ENCODE data around the gene ELK3. TPM values are rescaled to one million over a fixed set of nuclear protein-coding genes. Genes with fewer than 3 reads are reported as not detected.

The ELK3 gene
- total and polyA plus RNA-seq, 2 experiments from 2014 or later, result 5.5 to 8.3 TPM

- Histone ChIP-seq H3K36me3 (ENCODE audit: insufficient read depth) (no peaks in the 10 kb centered on the region), H3K4me3 (no peak overlapping the region), H3F3A (replicated peaks; ENCODE audit: low read depth) (no peaks in the 10 kb centered on the region), H2AFZ (no peak overlapping the region), H3K79me2 (replicated peaks; ENCODE audit: insufficient read depth) (no peaks in the 10 kb centered on the region), H3K4me1 (ENCODE audit: insufficient read depth) (0 out of 2 replicates have a peak, but pooled peaks cover 8% of the 10 kb centered on the region), H3K9me2 (ENCODE audit: insufficient read depth) (no peaks in the 10 kb centered on the region), H4K20me1 (replicated peaks; ENCODE audit: insufficient read depth) (no peaks in the 10 kb centered on the region), H3K27ac (ENCODE audit: low read depth) (no peak overlapping the region), H3K4me2 (no peak overlapping the region), H3K27me3 (ENCODE audit: insufficient read depth) (no peaks in the 10 kb centered on the region)
- no peaks in the 10 kb centered on the region; the same call in 2 of the 3 replicates for H3K9me3 Mint-ChIP-seq
- no peaks in the 10 kb centered on the region for H3K36me3 Mint-ChIP-seq (ENCODE audit: low read depth)
- no peak for TF ChIP-seq ZNF114 (CRISPR knock-in tag; IDR thresholded peaks at IDR 0.05)
- no peak for TF ChIP-seq ETS1 (IDR thresholded peaks at IDR 0.05)
- no peak for TF ChIP-seq STAT1 (IDR thresholded peaks at IDR 0.05; ENCODE audit: unreplicated experiment)
- TF ChIP-seq ZNF331 (CRISPR knock-in tag; IDR thresholded peaks at IDR 0.05; ENCODE audit: low read depth), result no peak
- TF ChIP-seq JUNB (IDR thresholded peaks at IDR 0.05; ENCODE audit: unreplicated experiment), result no peak
- no peak for TF ChIP-seq EZH2phosphoT487 (IDR thresholded peaks at IDR 0.05; ENCODE audit: unreplicated experiment)
- TF ChIP-seq EZH2 (IDR thresholded peaks at IDR 0.05; ENCODE audit: low read depth, unreplicated experiment), result no peak
- TF ChIP-seq, protein P1, sequence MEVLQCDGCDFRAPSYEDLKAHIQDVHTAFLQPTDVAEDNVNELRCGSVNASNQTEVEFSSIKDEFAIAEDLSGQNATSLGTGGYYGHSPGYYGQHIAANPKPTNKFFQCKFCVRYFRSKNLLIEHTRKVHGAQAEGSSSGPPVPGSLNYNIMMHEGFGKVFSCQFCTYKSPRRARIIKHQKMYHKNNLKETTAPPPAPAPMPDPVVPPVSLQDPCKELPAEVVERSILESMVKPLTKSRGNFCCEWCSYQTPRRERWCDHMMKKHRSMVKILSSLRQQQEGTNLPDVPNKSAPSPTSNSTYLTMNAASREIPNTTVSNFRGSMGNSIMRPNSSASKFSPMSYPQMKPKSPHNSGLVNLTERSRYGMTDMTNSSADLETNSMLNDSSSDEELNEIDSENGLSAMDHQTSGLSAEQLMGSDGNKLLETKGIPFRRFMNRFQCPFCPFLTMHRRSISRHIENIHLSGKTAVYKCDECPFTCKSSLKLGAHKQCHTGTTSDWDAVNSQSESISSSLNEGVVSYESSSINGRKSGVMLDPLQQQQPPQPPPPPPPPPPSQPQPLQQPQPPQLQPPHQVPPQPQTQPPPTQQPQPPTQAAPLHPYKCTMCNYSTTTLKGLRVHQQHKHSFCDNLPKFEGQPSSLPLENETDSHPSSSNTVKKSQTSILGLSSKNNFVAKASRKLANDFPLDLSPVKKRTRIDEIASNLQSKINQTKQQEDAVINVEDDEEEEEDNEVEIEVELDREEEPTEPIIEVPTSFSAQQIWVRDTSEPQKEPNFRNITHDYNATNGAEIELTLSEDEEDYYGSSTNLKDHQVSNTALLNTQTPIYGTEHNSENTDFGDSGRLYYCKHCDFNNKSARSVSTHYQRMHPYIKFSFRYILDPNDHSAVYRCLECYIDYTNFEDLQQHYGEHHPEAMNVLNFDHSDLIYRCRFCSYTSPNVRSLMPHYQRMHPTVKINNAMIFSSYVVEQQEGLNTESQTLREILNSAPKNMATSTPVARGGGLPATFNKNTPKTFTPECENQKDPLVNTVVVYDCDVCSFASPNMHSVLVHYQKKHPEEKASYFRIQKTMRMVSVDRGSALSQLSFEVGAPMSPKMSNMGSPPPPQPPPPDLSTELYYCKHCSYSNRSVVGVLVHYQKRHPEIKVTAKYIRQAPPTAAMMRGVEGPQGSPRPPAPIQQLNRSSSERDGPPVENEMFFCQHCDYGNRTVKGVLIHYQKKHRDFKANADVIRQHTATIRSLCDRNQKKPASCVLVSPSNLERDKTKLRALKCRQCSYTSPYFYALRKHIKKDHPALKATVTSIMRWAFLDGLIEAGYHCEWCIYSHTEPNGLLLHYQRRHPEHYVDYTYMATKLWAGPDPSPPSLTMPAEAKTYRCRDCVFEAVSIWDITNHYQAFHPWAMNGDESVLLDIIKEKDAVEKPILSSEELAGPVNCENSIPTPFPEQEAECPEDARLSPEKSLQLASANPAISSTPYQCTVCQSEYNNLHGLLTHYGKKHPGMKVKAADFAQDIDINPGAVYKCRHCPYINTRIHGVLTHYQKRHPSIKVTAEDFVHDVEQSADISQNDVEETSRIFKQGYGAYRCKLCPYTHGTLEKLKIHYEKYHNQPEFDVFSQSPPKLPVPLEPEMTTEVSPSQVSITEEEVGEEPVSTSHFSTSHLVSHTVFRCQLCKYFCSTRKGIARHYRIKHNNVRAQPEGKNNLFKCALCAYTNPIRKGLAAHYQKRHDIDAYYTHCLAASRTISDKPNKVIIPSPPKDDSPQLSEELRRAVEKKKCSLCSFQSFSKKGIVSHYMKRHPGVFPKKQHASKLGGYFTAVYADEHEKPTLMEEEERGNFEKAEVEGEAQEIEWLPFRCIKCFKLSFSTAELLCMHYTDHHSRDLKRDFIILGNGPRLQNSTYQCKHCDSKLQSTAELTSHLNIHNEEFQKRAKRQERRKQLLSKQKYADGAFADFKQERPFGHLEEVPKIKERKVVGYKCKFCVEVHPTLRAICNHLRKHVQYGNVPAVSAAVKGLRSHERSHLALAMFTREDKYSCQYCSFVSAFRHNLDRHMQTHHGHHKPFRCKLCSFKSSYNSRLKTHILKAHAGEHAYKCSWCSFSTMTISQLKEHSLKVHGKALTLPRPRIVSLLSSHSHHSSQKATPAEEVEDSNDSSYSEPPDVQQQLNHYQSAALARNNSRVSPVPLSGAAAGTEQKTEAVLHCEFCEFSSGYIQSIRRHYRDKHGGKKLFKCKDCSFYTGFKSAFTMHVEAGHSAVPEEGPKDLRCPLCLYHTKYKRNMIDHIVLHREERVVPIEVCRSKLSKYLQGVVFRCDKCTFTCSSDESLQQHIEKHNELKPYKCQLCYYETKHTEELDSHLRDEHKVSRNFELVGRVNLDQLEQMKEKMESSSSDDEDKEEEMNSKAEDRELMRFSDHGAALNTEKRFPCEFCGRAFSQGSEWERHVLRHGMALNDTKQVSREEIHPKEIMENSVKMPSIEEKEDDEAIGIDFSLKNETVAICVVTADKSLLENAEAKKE (CRISPR knock-in tag; IDR thresholded peaks at IDR 0.05), result no peak
- no peak for TF ChIP-seq REST (IDR thresholded peaks at IDR 0.05; ENCODE audit: unreplicated experiment)
- TF ChIP-seq CREB1 (CRISPR knock-in tag; IDR thresholded peaks at IDR 0.05; ENCODE audit: low read depth), result no peak
- TF ChIP-seq POLR2AphosphoS5 (IDR thresholded peaks at IDR 0.05; ENCODE audit: low read depth), result no peak
- no peak for TF ChIP-seq CTCF (conservative IDR thresholded peaks at IDR 0.05; ENCODE audit: low read depth in 2 of 2)
- TF ChIP-seq NANOG (IDR thresholded peaks at IDR 0.05; ENCODE audit: borderline replicate concordance), result no peak
- DNase-seq (ENCODE audit: low spot score) (no peak), ATAC-seq (no peak)
- peaks cover 11% of the 10 kb centered on the region; the same call in 2 of the 3 replicates for H3K4me1 Mint-ChIP-seq
- no peak overlapping the region for H3K4me3 Mint-ChIP-seq
- H3K27me3 Mint-ChIP-seq (ENCODE audit: insufficient read depth, low read depth, poor library complexity), result no peaks in the 10 kb centered on the region
- no peak overlapping the region for H3K27ac Mint-ChIP-seq
Measured at GRCh38 chr12:96166765-96167164, 27.4 kb upstream of the ELK3 start.

Measured in GM23338 (cell line).